ENCODE results near the gene PNCK.
A peak's percentile ranks its signal among the peaks of the same experiment; 100 is the strongest.

PNCK gene

DNA sequence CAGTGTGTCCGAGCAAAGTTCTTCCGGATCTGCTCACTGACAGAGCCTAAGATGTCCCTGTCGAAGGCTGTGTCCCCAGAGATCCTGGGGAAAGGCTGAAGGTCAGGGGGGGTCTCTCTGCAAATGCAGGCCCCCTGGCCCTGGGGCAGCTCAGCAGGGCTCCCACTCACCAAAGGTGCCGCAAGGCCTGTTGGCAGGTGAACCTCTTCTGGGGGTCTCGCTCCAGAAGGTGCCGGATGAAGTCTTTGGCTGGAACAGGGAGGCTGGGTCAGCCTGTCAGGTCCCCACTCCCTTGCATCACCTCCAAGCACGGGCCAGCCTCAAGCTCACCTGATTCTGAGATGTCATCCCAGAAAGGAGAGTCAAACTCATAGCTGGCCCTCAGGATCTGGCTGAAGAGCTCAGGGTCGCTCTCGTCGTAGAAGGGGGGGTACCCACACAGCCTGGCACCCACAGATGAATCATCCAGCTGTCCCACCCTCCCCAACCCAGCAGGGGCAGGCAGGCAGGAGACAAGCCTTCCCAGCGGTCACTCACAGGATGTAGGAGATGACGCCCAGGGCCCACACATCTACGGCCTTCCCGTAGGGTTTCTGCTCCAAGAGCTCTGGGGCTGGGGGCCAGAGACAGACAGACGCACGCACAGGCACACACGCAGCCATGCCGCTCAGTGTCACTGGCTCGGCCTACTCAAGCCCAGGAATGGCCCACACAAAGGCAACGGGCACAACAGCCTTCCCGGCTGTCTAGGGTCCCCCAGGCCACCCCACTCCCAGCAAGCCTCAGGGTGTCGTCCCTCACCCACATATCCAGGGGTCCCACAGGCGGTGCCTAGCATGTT is 2.6 kb downstream of the PNCK start:
- in situ Hi-C loops (cut with MboI; ENCODE audit: low sequenced_read_pairs, unreplicated experiment), result loop anchor here (25.0 kb wide), 1 partner anchor 709 kb away; no protein-coding TSS in a partner anchor
- no peak for TF ChIP-seq CTCF (IDR thresholded peaks at IDR 0.05; ENCODE audit: borderline replicate concordance, control extremely low read depth, extremely low read depth, insufficient read depth, missing control alignments)
- no peak for DNase-seq (ENCODE audit: low spot score)

GRCh38 chrX:153669901-153670731 is 3.5 kb downstream of the PNCK start:
- DNase-seq (ENCODE audit: low spot score), result no peak
- no peak for TF ChIP-seq CTCF (IDR thresholded peaks at IDR 0.05; ENCODE audit: borderline replicate concordance, control extremely low read depth, extremely low read depth, insufficient read depth, missing control alignments)
- in situ Hi-C loops (cut with MboI; ENCODE audit: low sequenced_read_pairs, unreplicated experiment), result loop anchor here (10.0 to 25.0 kb wide), 2 partner anchors 125 to 708 kb away; no protein-coding TSS in a partner anchor

DNA sequence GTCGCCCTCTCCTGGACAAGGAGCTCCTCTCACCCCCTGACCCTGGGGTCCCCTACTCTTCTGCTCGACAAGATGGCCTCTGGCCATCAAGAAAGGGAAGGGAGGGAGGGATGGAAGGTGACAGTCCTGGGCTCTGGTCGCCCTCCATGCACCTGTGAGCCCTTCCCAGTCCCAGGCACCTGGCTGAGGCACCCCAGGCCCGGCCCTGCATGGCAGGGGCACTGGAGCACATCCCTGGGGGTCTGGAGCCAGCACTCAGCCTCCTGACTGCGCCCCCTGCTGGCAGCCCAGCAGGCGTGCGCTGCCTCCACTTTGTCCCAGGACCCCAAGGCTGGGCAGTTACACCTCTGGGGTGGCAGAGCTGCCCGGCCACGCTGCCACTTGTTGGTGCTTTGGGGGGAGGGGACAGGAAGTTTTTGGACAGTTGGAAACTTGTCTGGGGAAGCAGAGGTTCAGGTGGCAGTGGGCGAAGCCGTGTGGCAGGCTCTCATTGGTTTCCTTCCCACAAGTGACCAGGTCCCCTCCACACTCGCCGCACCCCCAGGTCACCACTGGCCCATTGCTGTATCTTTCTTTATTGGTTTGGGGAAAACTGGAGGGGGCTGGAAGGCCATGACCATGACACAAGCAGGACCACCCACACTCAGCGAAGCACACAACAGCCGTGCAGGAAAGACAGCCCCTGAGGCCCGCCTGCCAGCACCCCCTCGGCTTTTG is 4.3 kb downstream of the PNCK start:
- peak; percentile 74 for DNase-seq (ENCODE audit: low spot score)
- TF ChIP-seq CTCF (IDR thresholded peaks at IDR 0.05; ENCODE audit: borderline replicate concordance, control extremely low read depth, extremely low read depth, insufficient read depth, missing control alignments), result peak; percentile 59
- in situ Hi-C loops (cut with MboI; ENCODE audit: low sequenced_read_pairs, unreplicated experiment), result loop anchor here (10.0 to 25.0 kb wide), 2 partner anchors 125 to 707 kb away; no protein-coding TSS in a partner anchor

GRCh38 chrX:153668423-153669173 is 5.0 kb downstream of the PNCK start:
- TF ChIP-seq CTCF (IDR thresholded peaks at IDR 0.05; ENCODE audit: borderline replicate concordance, control extremely low read depth, extremely low read depth, insufficient read depth, missing control alignments), result no peak
- DNase-seq (ENCODE audit: low spot score), result peak; percentile 21
- in situ Hi-C loops (cut with MboI; ENCODE audit: low sequenced_read_pairs, unreplicated experiment), result loop anchor here (10.0 to 25.0 kb wide), 2 partner anchors 124 to 706 kb away; no protein-coding TSS in a partner anchor

GRCh38 chrX:153667956-153668396 is 5.6 kb downstream of the PNCK start:
- in situ Hi-C loops (cut with MboI; ENCODE audit: low sequenced_read_pairs, unreplicated experiment), result loop anchor here (10.0 to 25.0 kb wide), 2 partner anchors 123 to 706 kb away; no protein-coding TSS in a partner anchor
- peak; percentile 82 for DNase-seq (ENCODE audit: low spot score)
- TF ChIP-seq CTCF (IDR thresholded peaks at IDR 0.05; ENCODE audit: borderline replicate concordance, control extremely low read depth, extremely low read depth, insufficient read depth, missing control alignments), result peak; percentile 75

Data from GM13976 (cell line).